Sigmoid colon (tissue), 7 donors: Measurements from ENCODE around the gene LSM14A. TPM values are rescaled to one million over a fixed set of nuclear protein-coding genes. Genes with fewer than 3 reads are reported as not detected.

Source experiments
- DNase-seq: peaks from one replicate; pipeline ENCODE4 v3.0.0-alpha.2; 2019
- H3K27ac ChIP-seq, 4 donors: fragments of 200-600 bp; sonication (generic); one replicate each; pipeline ENCODE4 v1.5.1; 2016 to 2019; ENCODE audit warnings: mild to moderate bottlenecking in 1 of 4
- H3K27me3 ChIP-seq, 3 donors: fragments of 200-600 bp; sonication (generic); one replicate each; pipeline ENCODE4 v1.5.1; 2019; ENCODE audit warnings: mild to moderate bottlenecking in 1 of 3
- H3K36me3 ChIP-seq, 4 donors: fragments of 200-600 bp; sonication (generic); one replicate each; pipeline ENCODE4 v1.5.1; 2016 to 2019
- H3K4me1 ChIP-seq, 4 donors: fragments of 200-600 bp; sonication (generic); one replicate each; pipeline ENCODE4 v1.5.1; 2017 to 2019
- H3K4me3 ChIP-seq, 4 donors: fragments of 200-600 bp; sonication (generic); one replicate each; pipeline ENCODE4 v1.5.1; 2017 to 2019; ENCODE audit warnings: mild to moderate bottlenecking in 2 of 4, moderate library complexity in 1 of 4
- H3K9me3 ChIP-seq, 4 donors: fragments of 200-600 bp in 3 of 4; sonication (generic) in 3 of 4; one replicate each; pipeline versions ENCODE4 v1.5.1 to v1.6.1; 2013 to 2019
- EP300 ChIP-seq, 4 donors: sonication (generic); formaldehyde crosslinking; IDR thresholded peaks; one replicate each; pipeline ENCODE4 v1.6.1; 2017; ENCODE audit warnings: antibody characterized with exemption in 4 of 4
- POLR2A ChIP-seq, 2 donors: fragments of 450-650 bp; IDR thresholded peaks; one replicate each; pipeline ENCODE4 v1.6.1; 2016; ENCODE audit warnings: antibody characterized with exemption in 2 of 2, mild to moderate bottlenecking in 2 of 2, moderate library complexity in 2 of 2
- POLR2AphosphoS5 ChIP-seq, 4 donors: sonication (generic); formaldehyde crosslinking; IDR thresholded peaks; one replicate each; pipeline ENCODE4 v1.6.1; 2017; ENCODE audit warnings: antibody characterized with exemption in 4 of 4
- WGBS, 2 donors: extraction: QIAGEN DNeasy Blood & Tissue Kit; methylation state at CpG; one replicate each; pipeline ENCODE4 v1.1.7; 2013; 5-methylcytosine and 5-hydroxymethylcytosine counted together
- intact Hi-C: fragments of 100-400 bp; cut with DNase I; formaldehyde crosslinking; loops from one replicate; pipeline ENCODE4 v1.15.1; 2023
- polyA plus RNA-seq, 3 donors: library from polyadenylated mRNA; stranded (reverse); fragments of 200-250 nt; gene quantifications; one replicate each; pipeline ENCODE4 v1.2.3, GENCODE V29; 2013
- total RNA-seq, 4 donors: library from RNA; depleted of rRNA; stranded (reverse); fragments of >200 nt; gene quantifications; one replicate each; pipeline ENCODE4 v1.1.0, GENCODE V29; 2016
- TF ChIP-seq, protein P1 (sequence below), 4 experiments: fragments of 450-650 bp in 3 of 4; fragments of 200-600 bp in 1 of 4; IDR thresholded peaks; one replicate each; pipeline ENCODE4 v1.5.1; 2016 to 2019; ENCODE audit warnings: antibody characterized with exemption in 4 of 4, mild to moderate bottlenecking in 3 of 4, moderate library complexity in 2 of 4
- donor health status: healthy with polysubstance abuse.
- donor health status: Bipolar disorder and iron deficiency.
- donor health status: healthy.

Gene LSM14A
- total and polyA plus RNA-seq, 7 donors, result 66.6 to 149 (median 104) TPM

- DNase-seq, result no peak
- 92% methylated on average over 2 of the region's 2 CpGs for WGBS, 2 donors
- H3K36me3 ChIP-seq, result no peaks in the 10 kb centered on the region
- no peak overlapping the region for H3K4me3 ChIP-seq
- H3K9me3 ChIP-seq, result no peaks in the 10 kb centered on the region
- TF ChIP-seq EP300 (IDR thresholded peaks at IDR 0.05), result no peak
- TF ChIP-seq, protein P1, sequence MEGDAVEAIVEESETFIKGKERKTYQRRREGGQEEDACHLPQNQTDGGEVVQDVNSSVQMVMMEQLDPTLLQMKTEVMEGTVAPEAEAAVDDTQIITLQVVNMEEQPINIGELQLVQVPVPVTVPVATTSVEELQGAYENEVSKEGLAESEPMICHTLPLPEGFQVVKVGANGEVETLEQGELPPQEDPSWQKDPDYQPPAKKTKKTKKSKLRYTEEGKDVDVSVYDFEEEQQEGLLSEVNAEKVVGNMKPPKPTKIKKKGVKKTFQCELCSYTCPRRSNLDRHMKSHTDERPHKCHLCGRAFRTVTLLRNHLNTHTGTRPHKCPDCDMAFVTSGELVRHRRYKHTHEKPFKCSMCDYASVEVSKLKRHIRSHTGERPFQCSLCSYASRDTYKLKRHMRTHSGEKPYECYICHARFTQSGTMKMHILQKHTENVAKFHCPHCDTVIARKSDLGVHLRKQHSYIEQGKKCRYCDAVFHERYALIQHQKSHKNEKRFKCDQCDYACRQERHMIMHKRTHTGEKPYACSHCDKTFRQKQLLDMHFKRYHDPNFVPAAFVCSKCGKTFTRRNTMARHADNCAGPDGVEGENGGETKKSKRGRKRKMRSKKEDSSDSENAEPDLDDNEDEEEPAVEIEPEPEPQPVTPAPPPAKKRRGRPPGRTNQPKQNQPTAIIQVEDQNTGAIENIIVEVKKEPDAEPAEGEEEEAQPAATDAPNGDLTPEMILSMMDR (IDR thresholded peaks at IDR 0.05), result no peak
- TF ChIP-seq POLR2AphosphoS5 (IDR thresholded peaks at IDR 0.05), result no peak
- TF ChIP-seq POLR2A (IDR thresholded peaks at IDR 0.05), result no peak
- no peaks in the 10 kb centered on the region for H3K27me3 ChIP-seq
- peaks cover 0 to 52% (median 40%) of the 10 kb centered on the region in 4 donors for H3K4me1 ChIP-seq
- intact Hi-C loops, result no loop called here
- no peak overlapping the region for H3K27ac ChIP-seq
Measured at GRCh38 chr19:34257559-34257924, 85.2 kb downstream of the LSM14A start.

DNA sequence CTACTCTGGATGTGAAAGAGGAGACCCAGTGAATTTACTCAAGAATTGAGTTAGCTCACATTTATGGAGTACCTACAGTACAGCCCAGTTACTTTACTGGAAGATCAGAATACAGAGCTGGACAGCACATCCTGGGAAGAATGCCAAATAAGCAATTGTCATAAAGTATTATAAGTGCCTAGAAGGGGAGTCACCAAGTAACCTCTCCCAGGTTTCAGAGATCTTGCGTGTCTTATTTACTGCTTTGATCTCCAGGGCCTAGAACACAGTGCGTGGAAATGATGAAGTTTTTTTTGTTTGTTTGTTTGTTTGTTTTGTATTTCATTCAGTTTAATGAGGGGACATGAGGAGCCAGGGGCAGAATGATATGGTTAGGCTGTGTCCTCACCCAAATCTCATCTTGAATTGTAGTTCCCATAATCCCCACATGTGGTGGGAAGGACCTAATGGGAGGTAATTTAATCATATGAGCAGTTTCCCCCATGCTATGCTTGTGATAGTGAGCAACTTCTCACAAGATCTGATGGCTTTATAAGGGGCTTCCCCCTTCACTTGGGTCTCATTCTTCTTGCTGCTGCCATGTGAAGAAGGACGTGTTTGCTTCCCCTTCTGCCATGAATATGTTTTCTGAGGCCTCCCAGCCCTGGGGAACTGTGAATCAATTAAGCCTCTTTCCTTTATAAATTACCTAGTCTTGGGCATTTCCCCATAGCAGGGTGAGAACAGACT is 87.2 kb downstream of the LSM14A start:
- Histone ChIP-seq H3K27ac (no peak overlapping the region), H3K9me3 (no peaks in the 10 kb centered on the region), H3K27me3 (no peaks in the 10 kb centered on the region), H3K4me3 (no peak overlapping the region), H3K4me1 (peaks cover 0 to 55% (median 35%) of the 10 kb centered on the region in 4 donors), H3K36me3 (no peaks in the 10 kb centered on the region)
- no peak for TF ChIP-seq POLR2A (IDR thresholded peaks at IDR 0.05)
- TF ChIP-seq EP300 (IDR thresholded peaks at IDR 0.05), result no peak
- TF ChIP-seq, protein P1 (IDR thresholded peaks at IDR 0.05), result no peak
- no peak for TF ChIP-seq POLR2AphosphoS5 (IDR thresholded peaks at IDR 0.05)
- 41 to 61% methylated on average over 3 of the region's 3 CpGs for WGBS, 2 donors
- intact Hi-C loops, result loop anchor here (2.0 kb wide), 1 partner anchor 79 kb away; no protein-coding TSS in a partner anchor
- DNase-seq, result no peak

GRCh38 chr19:34260771-34261173 is 88.5 kb downstream of the LSM14A start:
- H3K36me3 ChIP-seq, result no peaks in the 10 kb centered on the region
- no peak for TF ChIP-seq EP300 (IDR thresholded peaks at IDR 0.05)
- TF ChIP-seq POLR2AphosphoS5 (IDR thresholded peaks at IDR 0.05), result no peak
- TF ChIP-seq POLR2A (IDR thresholded peaks at IDR 0.05), result no peak
- TF ChIP-seq, protein P1 (IDR thresholded peaks at IDR 0.05), result no peak
- H3K9me3 ChIP-seq, result no peaks in the 10 kb centered on the region
- no peak overlapping the region for H3K4me3 ChIP-seq
- H3K4me1 ChIP-seq, result peaks cover 0 to 46% (median 30%) of the 10 kb centered on the region in 4 donors
- no peak for DNase-seq
- no peaks in the 10 kb centered on the region for H3K27me3 ChIP-seq
- intact Hi-C loops, result no loop called here
- no peak overlapping the region for H3K27ac ChIP-seq
- 57 to 69% methylated on average over 6 of the region's 6 CpGs for WGBS, 2 donors

- Histone ChIP-seq H3K9me3 (no peaks in the 10 kb centered on the region), H3K27ac (no peak overlapping the region), H3K4me3 (no peak overlapping the region), H3K4me1 (peaks cover 0 to 38% (median 27%) of the 10 kb centered on the region in 4 donors), H3K36me3 (no peaks in the 10 kb centered on the region), H3K27me3 (no peaks in the 10 kb centered on the region)
- no peak for DNase-seq
- WGBS, 2 donors, result 85 to 91% methylated on average over 6 of the region's 6 CpGs
- intact Hi-C loops, result no loop called here
- TF ChIP-seq, protein P1 (IDR thresholded peaks at IDR 0.05), result no peak
- no peak for TF ChIP-seq POLR2AphosphoS5 (IDR thresholded peaks at IDR 0.05)
- no peak for TF ChIP-seq POLR2A (IDR thresholded peaks at IDR 0.05)
Measured at GRCh38 chr19:34261334-34262109, 89.2 kb downstream of the LSM14A start.
